Gastroesophageal sphincter (tissue), 3 donors: ENCODE measurements around the gene HPF1.

Experiments
- POLR2A ChIP-seq, 2 donors: fragments of 450-650 bp; IDR thresholded peaks; one replicate each; pipeline ENCODE4 v1.6.1; 2017; ENCODE audit warnings: antibody characterized with exemption in 2 of 2, mild to moderate bottlenecking in 2 of 2, moderate library complexity in 1 of 2
- TF ChIP-seq, protein P1 (sequence below), 4 experiments: fragments of 200-600 bp in 2 of 4; fragments of 450-650 bp in 2 of 4; sonication (generic) in 1 of 4; IDR thresholded peaks; one replicate each; pipeline ENCODE4 v1.5.1; 2017 to 2019; ENCODE audit warnings: antibody characterized with exemption in 4 of 4, mild to moderate bottlenecking in 2 of 4, moderate library complexity in 2 of 4

- TF ChIP-seq, protein P1, sequence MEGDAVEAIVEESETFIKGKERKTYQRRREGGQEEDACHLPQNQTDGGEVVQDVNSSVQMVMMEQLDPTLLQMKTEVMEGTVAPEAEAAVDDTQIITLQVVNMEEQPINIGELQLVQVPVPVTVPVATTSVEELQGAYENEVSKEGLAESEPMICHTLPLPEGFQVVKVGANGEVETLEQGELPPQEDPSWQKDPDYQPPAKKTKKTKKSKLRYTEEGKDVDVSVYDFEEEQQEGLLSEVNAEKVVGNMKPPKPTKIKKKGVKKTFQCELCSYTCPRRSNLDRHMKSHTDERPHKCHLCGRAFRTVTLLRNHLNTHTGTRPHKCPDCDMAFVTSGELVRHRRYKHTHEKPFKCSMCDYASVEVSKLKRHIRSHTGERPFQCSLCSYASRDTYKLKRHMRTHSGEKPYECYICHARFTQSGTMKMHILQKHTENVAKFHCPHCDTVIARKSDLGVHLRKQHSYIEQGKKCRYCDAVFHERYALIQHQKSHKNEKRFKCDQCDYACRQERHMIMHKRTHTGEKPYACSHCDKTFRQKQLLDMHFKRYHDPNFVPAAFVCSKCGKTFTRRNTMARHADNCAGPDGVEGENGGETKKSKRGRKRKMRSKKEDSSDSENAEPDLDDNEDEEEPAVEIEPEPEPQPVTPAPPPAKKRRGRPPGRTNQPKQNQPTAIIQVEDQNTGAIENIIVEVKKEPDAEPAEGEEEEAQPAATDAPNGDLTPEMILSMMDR (IDR thresholded peaks at IDR 0.05): no peak
- no peak for TF ChIP-seq POLR2A (IDR thresholded peaks at IDR 0.05)
Measured at GRCh38 chr4:169800541-169800940, 42.8 kb upstream of the HPF1 start.
